ENCODE data around the gene CCNI2.

Gene CCNI2

GRCh38 chr5:132725745-132726144 is 21.5 kb upstream of the CCNI2 start:
- H3K27me3 Mint-ChIP-seq (ENCODE audit: low read depth), result no peaks in the 10 kb centered on the region
- no peak overlapping the region for H3K4me3 Mint-ChIP-seq
- H3K36me3 Mint-ChIP-seq (ENCODE audit: low read depth), result peaks cover 49% of the 10 kb centered on the region
- TF ChIP-seq, protein P1, sequence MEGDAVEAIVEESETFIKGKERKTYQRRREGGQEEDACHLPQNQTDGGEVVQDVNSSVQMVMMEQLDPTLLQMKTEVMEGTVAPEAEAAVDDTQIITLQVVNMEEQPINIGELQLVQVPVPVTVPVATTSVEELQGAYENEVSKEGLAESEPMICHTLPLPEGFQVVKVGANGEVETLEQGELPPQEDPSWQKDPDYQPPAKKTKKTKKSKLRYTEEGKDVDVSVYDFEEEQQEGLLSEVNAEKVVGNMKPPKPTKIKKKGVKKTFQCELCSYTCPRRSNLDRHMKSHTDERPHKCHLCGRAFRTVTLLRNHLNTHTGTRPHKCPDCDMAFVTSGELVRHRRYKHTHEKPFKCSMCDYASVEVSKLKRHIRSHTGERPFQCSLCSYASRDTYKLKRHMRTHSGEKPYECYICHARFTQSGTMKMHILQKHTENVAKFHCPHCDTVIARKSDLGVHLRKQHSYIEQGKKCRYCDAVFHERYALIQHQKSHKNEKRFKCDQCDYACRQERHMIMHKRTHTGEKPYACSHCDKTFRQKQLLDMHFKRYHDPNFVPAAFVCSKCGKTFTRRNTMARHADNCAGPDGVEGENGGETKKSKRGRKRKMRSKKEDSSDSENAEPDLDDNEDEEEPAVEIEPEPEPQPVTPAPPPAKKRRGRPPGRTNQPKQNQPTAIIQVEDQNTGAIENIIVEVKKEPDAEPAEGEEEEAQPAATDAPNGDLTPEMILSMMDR (IDR thresholded peaks at IDR 0.05; ENCODE audit: unreplicated experiment in 3 of 3), result no peak
- H3K4me1 Mint-ChIP-seq, result no peaks in the 10 kb centered on the region
- H3K27ac Mint-ChIP-seq, result no peak overlapping the region
- no peaks in the 10 kb centered on the region for H3K9me3 Mint-ChIP-seq

DNA sequence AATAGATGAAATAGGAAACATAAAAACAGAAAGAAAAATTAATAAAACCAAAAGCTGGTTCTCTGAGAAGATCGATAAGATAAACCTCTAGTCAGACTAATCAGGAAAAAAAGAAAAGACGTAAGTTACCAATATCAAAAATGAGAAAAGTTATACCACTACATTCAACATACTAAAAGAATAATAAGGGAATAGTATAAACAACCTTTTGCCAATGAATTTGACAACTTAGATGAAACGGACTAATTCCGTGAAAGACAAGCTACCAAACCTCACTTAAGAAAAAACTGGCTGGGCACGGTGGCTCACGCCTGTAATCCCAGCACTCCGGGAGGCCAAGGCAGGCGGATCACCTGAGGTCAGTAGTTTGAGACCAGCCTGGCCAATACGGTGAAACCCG is 17.3 kb upstream of the CCNI2 start:
- TF ChIP-seq, protein P1 (IDR thresholded peaks at IDR 0.05; ENCODE audit: unreplicated experiment in 3 of 3), result no peak
- Mint-ChIP-seq H3K4me1 (no peaks in the 10 kb centered on the region), H3K27ac (no peak overlapping the region), H3K36me3 (ENCODE audit: low read depth) (peaks cover 30% of the 10 kb centered on the region), H3K4me3 (no peak overlapping the region), H3K27me3 (ENCODE audit: low read depth) (no peaks in the 10 kb centered on the region), H3K9me3 (no peaks in the 10 kb centered on the region)

DNA sequence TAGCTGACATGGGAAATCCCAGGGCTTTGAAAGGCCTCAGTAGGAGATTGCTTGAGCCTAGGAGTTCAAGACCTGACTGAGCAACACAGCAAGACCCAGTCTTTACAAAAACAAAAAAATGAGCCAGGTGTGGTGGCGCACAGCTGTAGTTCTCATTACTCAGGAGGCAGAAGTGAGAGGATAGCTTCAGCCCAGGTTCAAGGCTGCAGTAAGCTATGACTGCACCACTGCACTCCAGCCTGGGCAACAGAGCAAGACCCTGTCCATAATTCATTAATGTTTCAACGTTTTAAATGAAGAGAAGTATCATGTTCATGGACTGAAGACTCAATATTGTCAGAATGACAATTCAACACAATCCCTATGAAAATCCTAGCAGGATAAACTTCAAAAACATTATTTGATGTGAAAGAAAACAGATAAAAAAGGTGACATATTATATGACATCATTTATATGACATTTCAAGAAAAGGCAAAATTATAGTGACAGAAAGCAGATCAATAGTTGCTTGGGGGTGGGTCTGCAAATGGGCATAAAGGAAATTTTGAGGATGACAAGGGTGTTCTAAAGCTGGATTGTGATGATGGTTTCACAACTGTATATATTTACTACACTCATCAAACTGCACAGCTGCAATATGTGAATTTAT is 13.6 kb upstream of the CCNI2 start:
- H3K27me3 Mint-ChIP-seq (ENCODE audit: low read depth), result peaks cover 6% of the 10 kb centered on the region
- peak overlapping the region in 1 of 3 experiments; percentile 21 for H3K4me3 Mint-ChIP-seq
- peaks cover 18% of the 10 kb centered on the region for H3K4me1 Mint-ChIP-seq
- H3K9me3 Mint-ChIP-seq, result no peaks in the 10 kb centered on the region
- H3K27ac Mint-ChIP-seq, result no peak overlapping the region
- TF ChIP-seq, protein P1 (IDR thresholded peaks at IDR 0.05; ENCODE audit: unreplicated experiment in 3 of 3), result no peak
- peaks cover 16% of the 10 kb centered on the region for H3K36me3 Mint-ChIP-seq (ENCODE audit: low read depth)

- Mint-ChIP-seq H3K4me1 (peaks cover 18% of the 10 kb centered on the region), H3K36me3 (ENCODE audit: low read depth) (peaks cover 16% of the 10 kb centered on the region), H3K27ac (no peak overlapping the region), H3K9me3 (no peaks in the 10 kb centered on the region), H3K27me3 (ENCODE audit: low read depth) (peaks cover 12% of the 10 kb centered on the region), H3K4me3 (peak overlapping the region; percentile 46 to 76 (median 66))
- TF ChIP-seq, protein P1 (IDR thresholded peaks at IDR 0.05; ENCODE audit: unreplicated experiment in 3 of 3), result no peak
These were observed 12.5 kb upstream of the CCNI2 start for GRCh38 chr5:132734687-132735086.

DNA sequence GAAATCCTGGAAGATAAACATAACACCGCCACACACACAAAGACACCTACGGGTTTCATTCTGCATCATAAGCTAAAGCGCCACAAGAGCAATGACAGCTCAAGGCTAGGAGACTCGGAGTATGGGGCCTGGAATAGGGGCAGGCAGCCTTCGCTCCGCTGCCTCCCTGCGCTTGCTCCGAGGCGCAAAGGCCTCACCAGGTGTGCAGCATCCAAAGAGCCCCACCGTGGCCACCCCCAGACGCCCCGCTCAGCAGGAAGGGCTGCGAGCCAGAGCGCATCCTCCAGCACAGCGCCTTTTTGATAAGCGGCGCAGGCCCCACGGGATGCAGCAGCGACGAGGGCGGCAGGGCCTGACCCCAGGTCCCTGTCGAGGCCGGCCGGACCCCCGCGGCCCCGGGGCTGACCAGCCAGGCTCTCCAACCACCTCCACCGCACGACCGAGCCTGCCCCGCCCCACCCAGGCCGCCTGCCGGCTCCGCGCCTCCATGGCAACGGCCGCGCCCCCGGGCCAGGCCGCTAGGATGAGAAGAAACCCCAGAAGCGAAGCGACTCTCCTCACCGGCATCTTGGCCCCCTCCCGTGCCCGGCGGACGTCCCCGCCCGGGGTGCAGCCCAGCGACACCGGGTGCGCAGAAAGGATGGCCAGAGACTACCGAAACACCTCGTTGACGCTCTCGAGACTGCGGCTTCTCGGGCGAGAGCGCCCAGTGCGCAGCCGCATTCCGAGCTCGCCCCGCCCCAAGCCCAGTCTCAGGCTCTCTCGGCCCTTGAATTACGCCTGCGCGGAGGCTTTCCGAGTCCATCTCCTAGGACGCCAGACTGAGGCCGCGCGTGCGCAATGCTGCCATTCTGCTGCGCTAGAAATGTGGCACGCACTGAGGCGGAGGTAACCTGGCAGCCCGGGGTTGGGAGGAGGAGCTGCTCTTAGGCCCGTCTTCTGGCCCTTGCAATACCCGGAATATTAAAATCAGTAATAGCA is 10.1 kb upstream of the CCNI2 start, which contains the start of gene KIF3A:
KIF3A (minus strand) TSS at position 694 of the 981 bp plus-strand sequence; CDS start at position 567, 127 bp downstream.
- Mint-ChIP-seq H3K27me3 (ENCODE audit: low read depth) (peaks cover 21% of the 10 kb centered on the region), H3K9me3 (no peaks in the 10 kb centered on the region), H3K4me3 (peak within 1 kb of the TSS; percentile 91 to 93 (median 93)), H3K36me3 (ENCODE audit: low read depth) (peaks cover 13% of the 10 kb centered on the region), H3K27ac (peak within 1 kb of the TSS in 2 of 3 experiments; percentile 25 to 73), H3K4me1 (peaks cover 18% of the 10 kb centered on the region)
- TF ChIP-seq, protein P1 (IDR thresholded peaks at IDR 0.05; ENCODE audit: unreplicated experiment in 3 of 3), result peak in 2 of 3 experiments; percentile 0 to 13

All from nephron (organoid).